GM23338 (cell line): ENCODE results near the gene USH2A.

Source experiments
- CREB1 ChIP-seq: fragments of 250-450 bp; sonication (Bioruptor Pico); IDR thresholded peaks from 2 replicates; pipeline ENCODE4 v1.5.0; 2020; ENCODE audit warnings: low read depth, mild to moderate bottlenecking, moderate library complexity
- CTCF ChIP-seq, 2 experiments: fragments of 200-600 bp in 1 of 2; sonication (generic) in 1 of 2; conservative IDR thresholded peaks; 2 replicates each; pipeline versions ENCODE4 v1.5.1 to v1.6.1; 2016 to 2017; ENCODE audit warnings: antibody characterized with exemption in 2 of 2, low read depth in 2 of 2, mild to moderate bottlenecking in 2 of 2, moderate library complexity in 1 of 2
- ETS1 ChIP-seq: IDR thresholded peaks from 2 replicates; pipeline ENCODE4 v1.6.1; 2016; ENCODE audit warnings: antibody characterized with exemption
- EZH2 ChIP-seq: fragments of 200-600 bp; sonication (generic); IDR thresholded peaks from one replicate; pipeline ENCODE4 v1.8.0; 2017; ENCODE audit warnings: antibody characterized with exemption, mild to moderate bottlenecking, low read depth; ENCODE audit not compliant: unreplicated experiment
- EZH2phosphoT487 ChIP-seq: fragments of 200-600 bp; sonication (generic); IDR thresholded peaks from one replicate; pipeline ENCODE4 v1.8.1; 2018; ENCODE audit warnings: antibody characterized with exemption; ENCODE audit not compliant: unreplicated experiment
- JUNB ChIP-seq: IDR thresholded peaks from one replicate; pipeline ENCODE4 v1.6.1; 2016; ENCODE audit warnings: antibody characterized with exemption; ENCODE audit not compliant: unreplicated experiment
- NANOG ChIP-seq: IDR thresholded peaks from 2 replicates; pipeline ENCODE4 v1.6.1; 2016; ENCODE audit warnings: antibody characterized with exemption, borderline replicate concordance
- POLR2AphosphoS5 ChIP-seq: IDR thresholded peaks from 2 replicates; pipeline ENCODE4 v1.6.1; 2016; ENCODE audit warnings: antibody characterized with exemption, low read depth
- STAT1 ChIP-seq: IDR thresholded peaks from one replicate; pipeline ENCODE4 v1.6.1; 2016; ENCODE audit warnings: antibody characterized with exemption; ENCODE audit not compliant: unreplicated experiment
- ZNF114 ChIP-seq: fragments of 250-450 bp; sonication (Bioruptor Pico); IDR thresholded peaks from 2 replicates; pipeline ENCODE4 v1.5.0; 2020; ENCODE audit warnings: mild to moderate bottlenecking, moderate library complexity
- ZNF331 ChIP-seq: fragments of 250-450 bp; sonication (Bioruptor Pico); IDR thresholded peaks from 2 replicates; pipeline ENCODE4 v1.5.0; 2020; ENCODE audit warnings: low read depth, mild to moderate bottlenecking, moderate library complexity
- TF ChIP-seq, protein P1 (sequence below): IDR thresholded peaks from one replicate; pipeline ENCODE4 v1.6.1; 2018; ENCODE audit warnings: antibody characterized with exemption; ENCODE audit not compliant: unreplicated experiment

DNA sequence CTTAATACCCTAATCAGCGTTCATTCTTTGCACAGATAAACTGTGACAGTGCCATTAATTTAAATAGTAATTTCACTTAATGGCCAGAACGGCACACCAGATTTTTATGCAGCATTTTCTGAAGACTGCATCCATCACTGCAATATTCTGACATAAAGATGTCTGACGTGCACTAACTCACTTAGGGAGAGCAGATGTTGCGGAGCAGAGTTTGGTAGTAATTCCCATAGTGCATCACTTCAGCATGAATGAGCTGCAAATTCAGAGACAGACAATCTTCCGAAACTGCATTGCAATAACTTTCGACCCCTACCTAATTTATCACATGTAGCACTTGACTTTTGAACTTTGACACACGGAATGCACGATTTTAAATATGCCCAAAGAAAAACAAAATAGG is 630.8 kb downstream of the USH2A start:
- TF ChIP-seq CREB1 (CRISPR knock-in tag) (no peak), POLR2AphosphoS5 (no peak), CTCF (conservative IDR thresholded peaks at IDR 0.05; ENCODE audit: low read depth in 2 of 2) (no peak), EZH2 (no peak), ZNF114 (CRISPR knock-in tag) (no peak), ETS1 (no peak), NANOG (no peak), ZNF331 (no peak), EZH2phosphoT487 (no peak), STAT1 (no peak), JUNB (no peak)
- TF ChIP-seq, protein P1, sequence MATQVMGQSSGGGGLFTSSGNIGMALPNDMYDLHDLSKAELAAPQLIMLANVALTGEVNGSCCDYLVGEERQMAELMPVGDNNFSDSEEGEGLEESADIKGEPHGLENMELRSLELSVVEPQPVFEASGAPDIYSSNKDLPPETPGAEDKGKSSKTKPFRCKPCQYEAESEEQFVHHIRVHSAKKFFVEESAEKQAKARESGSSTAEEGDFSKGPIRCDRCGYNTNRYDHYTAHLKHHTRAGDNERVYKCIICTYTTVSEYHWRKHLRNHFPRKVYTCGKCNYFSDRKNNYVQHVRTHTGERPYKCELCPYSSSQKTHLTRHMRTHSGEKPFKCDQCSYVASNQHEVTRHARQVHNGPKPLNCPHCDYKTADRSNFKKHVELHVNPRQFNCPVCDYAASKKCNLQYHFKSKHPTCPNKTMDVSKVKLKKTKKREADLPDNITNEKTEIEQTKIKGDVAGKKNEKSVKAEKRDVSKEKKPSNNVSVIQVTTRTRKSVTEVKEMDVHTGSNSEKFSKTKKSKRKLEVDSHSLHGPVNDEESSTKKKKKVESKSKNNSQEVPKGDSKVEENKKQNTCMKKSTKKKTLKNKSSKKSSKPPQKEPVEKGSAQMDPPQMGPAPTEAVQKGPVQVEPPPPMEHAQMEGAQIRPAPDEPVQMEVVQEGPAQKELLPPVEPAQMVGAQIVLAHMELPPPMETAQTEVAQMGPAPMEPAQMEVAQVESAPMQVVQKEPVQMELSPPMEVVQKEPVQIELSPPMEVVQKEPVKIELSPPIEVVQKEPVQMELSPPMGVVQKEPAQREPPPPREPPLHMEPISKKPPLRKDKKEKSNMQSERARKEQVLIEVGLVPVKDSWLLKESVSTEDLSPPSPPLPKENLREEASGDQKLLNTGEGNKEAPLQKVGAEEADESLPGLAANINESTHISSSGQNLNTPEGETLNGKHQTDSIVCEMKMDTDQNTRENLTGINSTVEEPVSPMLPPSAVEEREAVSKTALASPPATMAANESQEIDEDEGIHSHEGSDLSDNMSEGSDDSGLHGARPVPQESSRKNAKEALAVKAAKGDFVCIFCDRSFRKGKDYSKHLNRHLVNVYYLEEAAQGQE, result no peak
